Left renal pelvis (tissue), 4 donors: ENCODE data around the gene HDHD2. TPM values are rescaled to one million over a fixed set of nuclear protein-coding genes. Genes with fewer than 3 reads are reported as not detected.
"Not testable (repeated sequence)": the region's sequence is repeated elsewhere in the genome, so short reads cannot be mapped to it uniquely, and the experiment has no call there.

Experiments used
- DNase-seq, 4 donors: peaks; one replicate each; pipeline ENCODE4 v3.0.0-alpha.2; 2013; ENCODE audit warnings: low read depth in 4 of 4, low spot score in 3 of 4
- polyA plus RNA-seq, 4 donors: library from polyadenylated mRNA; unstranded; fragments of 120-200 nt; gene quantifications; one replicate each; pipeline ENCODE4 v1.2.1, GENCODE V29; 2013; ENCODE audit not compliant: insufficient read length in 4 of 4

HDHD2 gene
- 10 to 100 TPM; 38.8 to 78.5 (median 60.0) TPM for polyA plus RNA-seq

GRCh38 chr18:47150029-47150823 is at the start of gene HDHD2:
Gene HDHD2, minus strand, starts transcription at chr18:47150500. Its CDS starts 14,061 bp downstream, at chr18:47136439.
- peak in 2 of 4 donors; percentile 56 to 64 for DNase-seq

GRCh38 chr18:47195961-47196360 is 45.7 kb upstream of the HDHD2 start:
- not testable (repeated sequence) for DNase-seq

GRCh38 chr18:47191961-47192360 is 41.7 kb upstream of the HDHD2 start:
- no peak for DNase-seq

- no peak for DNase-seq
These were observed 37.4 kb upstream of the HDHD2 start for GRCh38 chr18:47187721-47188120.

GRCh38 chr18:47184419-47185050 is 34.2 kb upstream of the HDHD2 start:
- no peak for DNase-seq

GRCh38 chr18:47182156-47182555 is 31.9 kb upstream of the HDHD2 start:
- not testable (repeated sequence) for DNase-seq

- no peak for DNase-seq
These were observed 30.5 kb upstream of the HDHD2 start for GRCh38 chr18:47180765-47181164.

GRCh38 chr18:47179520-47179919 is 29.2 kb upstream of the HDHD2 start:
- DNase-seq: no peak

GRCh38 chr18:47175898-47176575 is 25.7 kb upstream of the HDHD2 start, which contains the start of gene IER3IP1:
Gene IER3IP1, minus strand, starts transcription at chr18:47176364. Its CDS starts 87 bp downstream, at chr18:47176277.
- DNase-seq: peak; percentile 48 to 79 (median 75)

GRCh38 chr18:47175283-47175897 is 25.1 kb upstream of the HDHD2 start:
- DNase-seq: no peak

GRCh38 chr18:47174545-47175116 is 24.3 kb upstream of the HDHD2 start:
- no peak for DNase-seq

- DNase-seq: no peak
These were observed 22.2 kb upstream of the HDHD2 start for GRCh38 chr18:47172476-47172875.

- DNase-seq: no peak
These were observed 18.6 kb upstream of the HDHD2 start for GRCh38 chr18:47168913-47169312.

GRCh38 chr18:47168509-47168908 is 18.2 kb upstream of the HDHD2 start:
- DNase-seq: no peak

GRCh38 chr18:47166294-47166693 is 16.0 kb upstream of the HDHD2 start:
- no peak for DNase-seq

- no peak for DNase-seq
These were observed 12.9 kb upstream of the HDHD2 start for GRCh38 chr18:47163241-47163640.

GRCh38 chr18:47160256-47160655 is 10.0 kb upstream of the HDHD2 start:
- no peak for DNase-seq

GRCh38 chr18:47158404-47158803 is 8.1 kb upstream of the HDHD2 start:
- DNase-seq: not testable (repeated sequence)

- no peak for DNase-seq
These were observed 1.1 kb upstream of the HDHD2 start for GRCh38 chr18:47151439-47151838.

GRCh38 chr18:47150824-47151366 is 595 bp upstream of the HDHD2 start:
- DNase-seq: no peak
